NCI-H524 treated with DMSO at 0.1 percent for 48 hours (cell line): ENCODE measurements around the gene MRI1.

Source experiments
- DNase-seq: peaks from one replicate; lab custom pipeline; 2025; lab: John Stamatoyannopoulos, UW

MRI1 gene

GRCh38 chr19:13794757-13795589 lies 30.7 kb downstream of the MRI1 start, which contains the start of gene ZSWIM4:
ZSWIM4 (plus strand) TSS chr19:13795443; CDS start chr19:13795649, 206 bp downstream.
- DNase-seq = peak; percentile 94

- no peak for DNase-seq
Measured at GRCh38 chr19:13795595-13796300, 31.4 kb downstream of the MRI1 start.

- DNase-seq = no peak
Measured at GRCh38 chr19:13796301-13797057, 32.2 kb downstream of the MRI1 start.

DNA sequence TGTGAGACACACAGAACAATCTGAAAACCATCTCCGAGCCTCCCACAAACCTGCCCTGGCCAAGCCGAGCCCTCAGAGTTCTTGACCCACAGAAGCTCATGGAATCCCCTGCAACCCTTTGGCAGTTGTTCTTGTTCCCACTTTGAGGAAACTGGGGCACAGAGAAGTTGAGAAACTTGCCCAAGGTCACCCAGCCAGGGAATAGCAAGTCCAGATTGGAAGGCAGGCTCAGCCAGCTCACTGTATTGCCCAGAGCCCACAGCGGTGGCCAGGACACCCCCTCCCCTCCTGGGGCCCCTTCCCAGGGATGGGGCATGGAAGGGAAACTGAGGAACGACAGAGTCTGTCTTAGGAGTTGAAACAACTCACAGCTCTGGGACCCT lies 32.7 kb downstream of the MRI1 start:
- no peak for DNase-seq

DNA sequence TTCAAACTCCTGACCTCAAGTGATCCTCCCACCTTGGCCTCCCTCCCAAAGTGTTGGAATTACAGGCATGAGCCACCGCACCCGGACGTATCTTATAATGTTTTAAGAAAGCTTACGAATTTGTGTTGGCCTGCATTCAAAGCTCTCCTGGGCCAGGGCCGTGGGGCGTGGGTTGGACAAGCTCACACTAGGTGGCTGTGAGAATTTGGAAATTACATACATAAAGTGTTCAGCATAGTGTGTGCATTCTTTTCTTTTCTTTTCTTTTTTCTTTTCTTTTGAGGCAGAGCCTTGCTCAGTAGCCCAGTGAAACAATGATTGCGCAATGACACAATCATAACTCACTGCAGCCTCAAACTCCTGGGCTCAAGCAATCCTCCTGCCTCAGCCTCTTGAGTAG lies 33.5 kb downstream of the MRI1 start:
- DNase-seq = no peak

DNA sequence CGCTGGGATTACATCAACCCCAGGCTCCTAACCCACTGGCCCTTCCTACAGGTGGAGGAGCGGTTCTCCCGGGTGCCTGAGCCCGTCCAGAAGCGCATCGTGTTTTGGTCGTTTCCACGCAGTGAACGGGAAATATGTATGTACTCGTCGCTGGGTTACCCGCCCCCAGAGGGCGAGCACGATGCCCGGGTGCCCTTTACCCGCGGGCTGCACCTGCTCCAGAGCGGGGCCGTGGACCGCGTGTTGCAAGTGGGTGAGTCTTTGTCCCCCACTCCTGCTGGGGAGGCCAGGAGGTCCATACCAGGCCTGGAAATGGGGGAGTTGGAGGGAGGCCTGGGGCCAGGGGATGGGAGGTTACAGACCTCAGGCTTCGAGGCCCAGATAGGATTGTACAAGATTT lies 35.3 kb downstream of the MRI1 start:
- DNase-seq = no peak

- no peak for DNase-seq
Measured at GRCh38 chr19:13803038-13803437, 38.7 kb downstream of the MRI1 start.

DNA sequence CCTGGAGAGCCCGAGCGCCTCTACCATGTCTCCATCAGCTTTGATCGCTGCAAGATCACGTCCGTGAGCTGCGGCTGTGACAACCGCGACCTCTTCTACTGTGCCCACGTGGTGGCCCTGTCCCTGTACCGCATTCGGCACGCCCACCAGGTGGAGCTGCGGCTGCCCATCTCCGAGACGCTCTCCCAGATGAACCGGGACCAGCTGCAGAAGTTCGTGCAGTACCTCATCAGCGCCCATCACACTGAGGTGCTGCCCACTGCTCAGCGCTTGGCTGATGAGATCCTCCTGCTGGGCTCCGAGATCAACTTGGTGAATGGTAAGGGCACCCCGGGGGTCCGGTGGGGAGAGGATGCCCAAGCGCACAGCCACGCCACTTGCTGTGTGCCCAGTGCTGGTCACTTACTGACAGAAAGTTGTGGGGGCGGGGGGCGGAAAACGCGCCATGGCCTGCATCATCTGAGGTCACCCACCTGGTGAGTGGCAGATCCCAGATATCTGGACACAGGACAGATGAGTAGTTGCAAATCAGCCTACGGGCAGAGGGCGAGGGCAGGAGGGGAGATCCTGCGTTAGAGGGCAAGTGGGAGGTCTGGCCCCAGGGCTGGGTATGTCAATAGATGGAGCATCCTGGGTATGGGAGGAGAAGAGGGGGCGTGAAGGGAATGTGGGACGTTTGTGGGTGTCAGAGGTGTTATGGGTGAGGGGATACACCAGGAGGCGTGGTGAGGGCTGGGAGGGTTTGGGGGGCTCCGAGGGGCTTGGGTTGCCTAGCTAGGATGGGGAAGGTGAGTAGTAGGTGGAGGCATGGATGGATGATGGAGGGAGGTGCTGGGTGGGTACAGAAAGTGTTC lies 40.7 kb downstream of the MRI1 start:
- no peak for DNase-seq

DNA sequence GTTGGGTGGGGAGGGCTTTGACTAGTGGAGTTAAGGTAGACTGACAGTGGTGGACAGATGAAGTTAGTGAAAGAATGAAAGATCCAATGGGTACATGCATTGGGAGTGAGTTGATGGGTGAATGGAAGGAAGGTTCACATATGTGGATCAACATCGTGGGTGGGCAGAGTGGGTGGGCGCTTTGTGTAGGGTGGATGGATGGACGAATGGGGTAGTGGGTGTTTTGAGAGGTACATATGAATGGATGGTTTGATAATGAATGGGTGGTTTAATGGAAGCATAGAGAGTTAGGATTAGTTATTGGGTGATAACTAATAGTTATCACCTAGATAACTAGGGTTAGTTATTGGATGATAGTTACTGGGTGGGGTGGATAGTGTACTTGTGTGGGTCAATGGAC lies 42.4 kb downstream of the MRI1 start:
- DNase-seq = no peak

- no peak for DNase-seq
Measured at GRCh38 chr19:13807421-13808021, 43.2 kb downstream of the MRI1 start.

GRCh38 chr19:13808856-13809255 lies 44.5 kb downstream of the MRI1 start:
- no peak for DNase-seq

DNA sequence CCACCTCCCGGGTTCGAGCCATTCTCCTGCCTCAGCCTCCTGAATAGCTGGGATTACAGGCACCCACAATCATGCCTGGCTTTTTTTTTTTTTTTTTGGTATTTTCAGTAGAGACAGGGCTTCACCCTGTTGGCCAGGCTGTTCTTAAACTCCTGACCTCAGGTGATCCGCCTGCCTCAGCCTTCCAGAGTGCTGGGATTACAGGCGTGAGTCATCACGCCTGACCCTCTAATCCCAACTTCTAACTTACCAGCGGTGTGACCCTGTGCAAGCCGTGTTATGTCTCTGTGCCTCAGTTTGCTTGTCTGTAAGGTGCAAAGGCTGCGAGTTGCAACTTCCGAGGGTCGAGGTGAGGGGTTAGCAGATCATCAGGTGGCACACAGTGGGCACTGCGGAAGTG lies 48.2 kb downstream of the MRI1 start:
- DNase-seq = no peak

DNA sequence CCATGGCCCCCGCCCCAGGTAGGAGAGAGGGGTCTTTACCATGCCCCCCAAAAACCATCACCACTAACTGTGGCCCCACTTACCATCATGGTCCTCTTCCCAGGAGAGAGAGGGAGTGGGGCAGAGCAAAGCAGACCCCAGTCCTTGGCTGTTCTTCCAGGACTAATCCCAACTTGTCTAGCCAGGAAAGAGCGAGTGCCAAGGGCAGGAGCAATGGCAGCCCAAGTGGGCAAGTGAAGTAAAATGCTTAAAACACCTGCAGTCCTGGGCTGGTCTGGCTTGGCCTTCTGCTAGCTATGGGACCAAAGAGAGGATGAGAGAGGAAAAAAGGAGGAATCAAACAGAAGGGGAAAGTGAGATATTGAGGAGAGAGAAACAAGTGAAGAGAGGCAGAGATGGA lies 48.8 kb downstream of the MRI1 start:
- DNase-seq = no peak

DNA sequence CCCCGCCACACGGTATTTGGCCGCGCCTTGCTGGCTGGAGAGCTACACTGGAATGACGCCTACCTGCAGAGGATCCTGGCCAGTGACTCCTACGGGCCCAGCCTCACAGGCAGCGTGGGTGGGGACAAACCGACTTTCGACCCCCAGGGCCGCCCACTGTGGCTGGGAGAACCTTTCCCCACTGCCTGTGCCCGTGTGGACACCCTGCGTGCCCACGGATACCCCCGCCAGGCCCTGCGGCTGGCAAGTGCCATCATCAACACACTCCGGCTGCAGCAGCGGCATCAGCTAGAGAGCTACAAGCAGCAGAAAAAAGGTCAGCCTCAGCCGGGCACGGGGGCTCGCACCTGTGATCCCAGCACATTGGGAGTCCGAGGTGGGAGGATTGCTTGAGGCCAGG lies 50.2 kb downstream of the MRI1 start:
- DNase-seq = no peak

DNA sequence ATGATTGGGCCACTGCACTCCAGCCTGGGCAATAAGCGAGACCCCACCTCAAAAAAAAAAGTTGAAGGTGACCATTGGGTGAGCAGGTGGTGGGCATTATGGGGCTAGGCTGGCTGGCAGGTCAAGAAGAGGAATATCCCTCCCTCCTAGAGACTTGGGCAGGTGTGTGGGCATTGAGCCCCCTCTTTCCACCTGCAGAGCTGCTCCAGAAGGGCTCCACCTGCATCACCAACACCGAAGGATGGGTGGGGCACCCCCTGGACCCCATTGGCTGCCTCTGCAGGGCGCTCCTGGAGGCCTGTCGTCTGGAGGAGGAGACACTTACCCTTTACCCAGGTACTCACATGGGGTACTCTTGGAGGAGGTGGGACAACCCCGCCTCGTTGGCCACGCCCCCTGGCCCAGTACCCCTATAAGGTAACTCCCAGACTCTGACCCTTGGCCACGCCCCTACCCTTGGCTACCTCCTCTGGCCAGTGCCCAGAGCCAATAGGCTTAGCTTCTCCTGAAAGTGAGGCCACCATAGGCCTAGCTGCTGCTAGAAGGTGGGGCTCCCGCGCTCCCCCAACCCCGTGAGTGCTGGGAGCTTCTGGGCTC lies 52.8 kb downstream of the MRI1 start:
- DNase-seq = no peak

GRCh38 chr19:13817615-13818371 lies 53.5 kb downstream of the MRI1 start:
- no peak for DNase-seq

- DNase-seq = no peak
Measured at GRCh38 chr19:13819238-13819637, 54.9 kb downstream of the MRI1 start.

DNA sequence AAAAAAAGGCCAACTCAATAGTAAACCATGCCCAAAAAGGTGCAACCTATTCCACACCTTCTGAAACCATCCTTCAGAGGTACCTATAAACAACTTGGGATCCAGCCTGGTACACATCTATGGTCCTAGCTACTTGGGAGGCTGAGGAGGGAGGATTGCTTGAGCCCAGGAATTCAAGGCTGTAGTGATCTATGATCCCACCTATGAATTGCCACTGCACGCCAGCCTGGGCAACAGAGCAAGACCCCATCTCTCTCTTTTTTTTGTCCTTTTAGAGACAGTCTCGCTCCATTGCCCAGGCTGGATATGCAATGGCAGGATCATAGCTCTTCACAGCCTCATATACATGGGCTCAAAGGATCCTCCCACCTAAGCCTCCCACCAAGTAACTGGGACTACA lies 57.0 kb downstream of the MRI1 start:
- no peak for DNase-seq

DNA sequence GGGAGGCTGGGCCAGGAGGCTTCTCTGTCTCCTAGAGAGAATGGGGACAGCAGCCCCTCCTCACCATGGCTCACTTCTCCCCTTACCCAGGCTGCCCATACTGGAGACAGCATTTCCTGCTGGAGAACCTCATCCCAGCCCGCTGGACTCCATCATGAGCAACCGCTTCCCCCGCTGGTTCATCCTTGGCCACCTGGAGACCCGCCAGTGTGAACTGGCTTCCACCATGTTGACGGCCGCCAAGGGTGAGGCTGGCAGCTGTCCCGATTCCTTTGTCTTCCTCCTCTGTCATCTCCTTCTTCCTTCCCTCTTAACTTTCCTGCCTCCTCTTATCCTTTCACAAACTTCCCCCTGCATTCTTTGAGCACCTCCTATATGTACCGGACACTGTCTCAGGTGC lies 58.9 kb downstream of the MRI1 start:
- DNase-seq = no peak
